Hypothalamus (tissue), 51 donors: ENCODE measurements around the gene EIF4G3.
A peak's percentile ranks its signal among the peaks of the same experiment; 100 is the strongest.
"Not testable (repeated sequence)": the region's sequence is repeated elsewhere in the genome, so short reads cannot be mapped to it uniquely, and the experiment has no call there.

ENCODE experiments used
- DNase-seq, 51 donors: peaks; one replicate each; lab custom pipeline; 2025; lab: John Stamatoyannopoulos, UW

Gene EIF4G3

GRCh38 chr1:21189906-21190500 is 13.3 kb upstream of the EIF4G3 start:
- DNase-seq: no peak

GRCh38 chr1:21189421-21189820 is 12.7 kb upstream of the EIF4G3 start:
- DNase-seq: no peak

GRCh38 chr1:21188235-21188634 is 11.5 kb upstream of the EIF4G3 start:
- DNase-seq: peak in 1 of 51 donors; percentile 2

- DNase-seq: no peak
Measured at GRCh38 chr1:21185221-21185731, 8.6 kb upstream of the EIF4G3 start.

GRCh38 chr1:21184276-21184675 is 7.6 kb upstream of the EIF4G3 start:
- no peak for DNase-seq

GRCh38 chr1:21182181-21182731 is 5.6 kb upstream of the EIF4G3 start:
- no peak for DNase-seq

- DNase-seq: not testable (repeated sequence)
Measured at GRCh38 chr1:21178271-21178670, 1.6 kb upstream of the EIF4G3 start.

GRCh38 chr1:21175670-21176581 is 771 bp downstream of the EIF4G3 start:
- DNase-seq: peak in 34 of 51 donors; percentile 13 to 81 (median 56)

GRCh38 chr1:21175324-21175669 is 1.4 kb downstream of the EIF4G3 start:
- peak in 13 of 51 donors; percentile 5 to 70 (median 23) for DNase-seq

- DNase-seq: peak in 1 of 51 donors; percentile 76
Measured at GRCh38 chr1:21174654-21175323, 1.9 kb downstream of the EIF4G3 start.

GRCh38 chr1:21174230-21174629 is 2.5 kb downstream of the EIF4G3 start:
- DNase-seq: peak in 1 of 51 donors; percentile 56

- not testable (repeated sequence) for DNase-seq
Measured at GRCh38 chr1:21173096-21173495, 3.6 kb downstream of the EIF4G3 start.

- DNase-seq: not testable (repeated sequence)
Measured at GRCh38 chr1:21170837-21171236, 5.9 kb downstream of the EIF4G3 start.

- DNase-seq: no peak
Measured at GRCh38 chr1:21168444-21168843, 8.3 kb downstream of the EIF4G3 start.

GRCh38 chr1:21165646-21166045 is 11.1 kb downstream of the EIF4G3 start:
- no peak for DNase-seq

- no peak for DNase-seq
Measured at GRCh38 chr1:21165076-21165475, 11.6 kb downstream of the EIF4G3 start.

GRCh38 chr1:21164266-21164665 is 12.4 kb downstream of the EIF4G3 start:
- DNase-seq: no peak

- no peak for DNase-seq
Measured at GRCh38 chr1:21162740-21163464, 13.8 kb downstream of the EIF4G3 start.

- no peak for DNase-seq
Measured at GRCh38 chr1:21161842-21162241, 14.9 kb downstream of the EIF4G3 start.

GRCh38 chr1:21160263-21160796 is 16.4 kb downstream of the EIF4G3 start:
- DNase-seq: no peak
